Activated CD8-positive, alpha-beta memory T cell treated with anti-CD3 and anti-CD28 coated beads for 48 hours (primary cell): ENCODE results near the gene SLC45A2.

Source experiments
- DNase-seq, 3 experiments: peaks; one replicate each; pipeline ENCODE4 v3.0.0-alpha.2; 2020; ENCODE audit warnings: low read depth in 2 of 3, low spot score in 2 of 3

Gene SLC45A2

GRCh38 chr5:34007621-34008600 is 23.4 kb upstream of the SLC45A2 start, which contains the start of gene AMACR:
Gene AMACR (minus strand): TSS chr5:34008050. CDS start chr5:34008019, 31 bp downstream.
- DNase-seq: peak; percentile 75 to 79 (median 76)

GRCh38 chr5:34007201-34007620 is 22.7 kb upstream of the SLC45A2 start:
- DNase-seq: no peak

GRCh38 chr5:34005681-34006080 is 21.2 kb upstream of the SLC45A2 start:
- DNase-seq: no peak

- DNase-seq: no peak
These were observed 20.7 kb upstream of the SLC45A2 start for GRCh38 chr5:34005211-34005610.

GRCh38 chr5:34003941-34004340 is 19.4 kb upstream of the SLC45A2 start:
- no peak for DNase-seq

GRCh38 chr5:34002629-34003328 is 18.3 kb upstream of the SLC45A2 start:
- no peak for DNase-seq

GRCh38 chr5:34001241-34001841 is 16.8 kb upstream of the SLC45A2 start:
- no peak for DNase-seq

GRCh38 chr5:33999978-34000377 is 15.5 kb upstream of the SLC45A2 start:
- no peak for DNase-seq

- no peak for DNase-seq
These were observed 13.0 kb upstream of the SLC45A2 start for GRCh38 chr5:33997331-33997983.

GRCh38 chr5:33995865-33996264 is 11.4 kb upstream of the SLC45A2 start:
- no peak for DNase-seq

- DNase-seq: no peak
These were observed 10.4 kb upstream of the SLC45A2 start for GRCh38 chr5:33994845-33995244.

- no peak for DNase-seq
These were observed 8.4 kb upstream of the SLC45A2 start for GRCh38 chr5:33992864-33993263.

- DNase-seq: no peak
These were observed 954 bp upstream of the SLC45A2 start for GRCh38 chr5:33985447-33985846.

GRCh38 chr5:33984178-33984577 is 315 bp downstream of the SLC45A2 start:
- no peak for DNase-seq

GRCh38 chr5:33981408-33982162 is 2.9 kb downstream of the SLC45A2 start:
- DNase-seq: no peak

- DNase-seq: no peak
These were observed 4.5 kb downstream of the SLC45A2 start for GRCh38 chr5:33980030-33980429.

GRCh38 chr5:33978306-33978705 is 6.2 kb downstream of the SLC45A2 start:
- no peak for DNase-seq

GRCh38 chr5:33976307-33976706 is 8.2 kb downstream of the SLC45A2 start:
- DNase-seq: no peak

- DNase-seq: no peak
These were observed 8.6 kb downstream of the SLC45A2 start for GRCh38 chr5:33975852-33976251.

- DNase-seq: no peak
These were observed 11.2 kb downstream of the SLC45A2 start for GRCh38 chr5:33973271-33973670.
